ENCODE data around the gene CRYL1. TPM values are rescaled to one million over a fixed set of nuclear protein-coding genes. Genes with fewer than 3 reads are reported as not detected.

The CRYL1 gene
- total and polyA plus RNA-seq, 4 donors = 21.9 to 72.1 (median 35.4) TPM

DNA sequence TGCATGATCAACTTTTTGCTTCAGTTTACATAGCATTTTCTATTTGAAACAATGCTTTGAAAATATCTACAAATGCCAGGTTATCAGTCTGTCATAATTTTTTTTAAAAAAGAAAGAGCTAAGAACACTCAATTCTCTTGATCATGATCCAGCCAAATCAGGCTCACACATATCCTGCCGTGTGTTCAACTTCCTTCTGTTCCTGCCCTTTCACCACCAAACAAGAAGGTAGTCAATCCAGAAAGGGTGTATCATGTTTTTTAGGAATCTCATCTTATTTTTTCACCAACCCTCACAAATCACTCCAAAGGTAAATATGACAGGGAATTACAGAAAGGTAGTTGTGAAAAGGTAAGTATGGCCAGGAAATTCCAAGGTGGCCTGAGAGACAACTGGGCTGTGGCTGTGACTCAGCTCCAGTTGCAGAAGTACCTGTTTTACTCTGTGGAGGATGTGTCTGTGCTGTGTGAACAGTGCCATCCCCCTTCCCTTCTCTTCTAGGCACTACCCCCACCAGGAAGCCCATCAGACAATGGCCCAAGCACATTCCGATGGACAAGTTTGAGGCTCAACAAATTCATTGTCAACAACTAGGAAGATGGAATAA is 154.7 kb downstream of the CRYL1 start:
- H3K4me1 ChIP-seq (ENCODE audit: control insufficient read depth in 1 of 2, insufficient read depth in 2 of 2, low read length in 2 of 2) = no peaks in the 10 kb centered on the region
- H3K4me3 ChIP-seq (ENCODE audit: low read length in 2 of 2) = no peak overlapping the region
- intact Hi-C loops (cut with DNase I) = no loop called here
- H3K9me3 ChIP-seq (ENCODE audit: control insufficient read depth, low read length) = no peaks in the 10 kb centered on the region
- WGBS, 2 donors = 55 to 58% methylated on average over 2 of the region's 2 CpGs
- H3K27ac ChIP-seq (ENCODE audit: low read depth in 1 of 2, low read length in 2 of 2) = no peak overlapping the region
- H3K36me3 ChIP-seq (ENCODE audit: control insufficient read depth in 1 of 2, insufficient read depth in 2 of 2, low read length in 1 of 2) = no peaks in the 10 kb centered on the region
- ATAC-seq (ENCODE audit: low FRiP score) (no peak), DNase-seq (no peak)
- no peaks in the 10 kb centered on the region for H3K27me3 ChIP-seq (ENCODE audit: control insufficient read depth in 1 of 2, insufficient read depth in 2 of 2, low read length in 1 of 2)

DNA sequence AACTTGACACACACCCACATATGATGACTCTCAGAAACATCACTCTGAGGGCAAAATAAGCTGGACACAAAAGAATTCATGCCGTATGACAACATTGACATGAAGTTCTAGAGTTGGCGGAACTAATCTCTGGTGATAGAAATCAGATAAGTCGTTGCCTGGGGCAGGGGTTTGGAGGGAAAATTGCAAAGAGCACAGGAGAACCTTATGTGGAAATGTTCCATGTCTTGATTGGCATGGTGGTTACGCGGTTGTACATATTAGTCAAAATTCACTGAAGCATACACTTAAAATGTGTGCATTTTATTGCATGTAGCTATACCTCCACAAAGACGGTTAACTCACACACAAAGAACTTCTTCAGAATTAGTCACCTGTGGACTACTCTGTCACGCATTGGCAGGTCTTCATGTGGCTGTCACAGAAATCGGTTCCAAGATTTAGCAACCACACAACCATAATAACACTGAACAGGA is 155.7 kb downstream of the CRYL1 start:
- intact Hi-C loops (cut with DNase I) = no loop called here
- Histone ChIP-seq H3K36me3 (ENCODE audit: control insufficient read depth in 1 of 2, insufficient read depth in 2 of 2, low read length in 1 of 2) (no peaks in the 10 kb centered on the region), H3K27me3 (ENCODE audit: control insufficient read depth in 1 of 2, insufficient read depth in 2 of 2, low read length in 1 of 2) (no peaks in the 10 kb centered on the region), H3K9me3 (ENCODE audit: control insufficient read depth, low read length) (no peaks in the 10 kb centered on the region), H3K4me1 (ENCODE audit: control insufficient read depth in 1 of 2, insufficient read depth in 2 of 2, low read length in 2 of 2) (no peaks in the 10 kb centered on the region), H3K27ac (ENCODE audit: low read depth in 1 of 2, low read length in 2 of 2) (no peak overlapping the region), H3K4me3 (ENCODE audit: low read length in 2 of 2) (no peak overlapping the region)
- ATAC-seq (ENCODE audit: low FRiP score) = no peak
- 85 to 89% methylated on average over 8 of the region's 8 CpGs for WGBS, 2 donors
- DNase-seq = no peak

DNA sequence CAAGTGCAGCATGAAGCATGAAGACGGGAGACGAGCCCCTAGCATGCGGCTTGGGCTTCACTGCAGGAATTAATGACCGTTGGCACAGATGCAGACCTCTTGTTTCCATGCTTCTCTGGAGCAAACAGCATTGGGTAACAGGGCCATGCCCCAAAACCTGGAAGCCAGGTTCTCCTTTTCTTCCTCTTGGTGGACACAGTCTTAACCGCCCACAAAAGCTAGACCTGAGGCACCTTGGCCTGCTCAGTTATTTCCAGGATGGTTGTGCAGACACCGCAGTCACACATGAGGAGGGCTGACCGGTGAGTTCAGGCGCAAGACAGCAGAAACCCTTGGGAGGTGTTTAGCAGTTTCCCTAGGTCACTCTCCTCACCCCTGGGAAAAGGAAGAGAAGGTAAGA is 159.6 kb downstream of the CRYL1 start:
- DNase-seq = no peak
- ATAC-seq (ENCODE audit: low FRiP score) = no peak
- H3K27ac ChIP-seq (ENCODE audit: low read depth in 1 of 2, low read length in 2 of 2) = no peak overlapping the region
- H3K36me3 ChIP-seq (ENCODE audit: control insufficient read depth in 1 of 2, insufficient read depth in 2 of 2, low read length in 1 of 2) = no peaks in the 10 kb centered on the region
- H3K4me1 ChIP-seq (ENCODE audit: control insufficient read depth in 1 of 2, insufficient read depth in 2 of 2, low read length in 2 of 2) = no peaks in the 10 kb centered on the region
- no peak overlapping the region for H3K4me3 ChIP-seq (ENCODE audit: low read length in 2 of 2)
- no peaks in the 10 kb centered on the region for H3K27me3 ChIP-seq (ENCODE audit: control insufficient read depth in 1 of 2, insufficient read depth in 2 of 2, low read length in 1 of 2)
- intact Hi-C loops (cut with DNase I) = no loop called here
- no peaks in the 10 kb centered on the region for H3K9me3 ChIP-seq (ENCODE audit: control insufficient read depth, low read length)
- 85 to 88% methylated on average over 8 of the region's 8 CpGs for WGBS, 2 donors

- no peaks in the 10 kb centered on the region for H3K4me1 ChIP-seq (ENCODE audit: control insufficient read depth in 1 of 2, insufficient read depth in 2 of 2, low read length in 2 of 2)
- ATAC-seq (ENCODE audit: low FRiP score) = no peak
Observed at GRCh38 chr13:20363603-20364002, 162.1 kb downstream of the CRYL1 start.

DNA sequence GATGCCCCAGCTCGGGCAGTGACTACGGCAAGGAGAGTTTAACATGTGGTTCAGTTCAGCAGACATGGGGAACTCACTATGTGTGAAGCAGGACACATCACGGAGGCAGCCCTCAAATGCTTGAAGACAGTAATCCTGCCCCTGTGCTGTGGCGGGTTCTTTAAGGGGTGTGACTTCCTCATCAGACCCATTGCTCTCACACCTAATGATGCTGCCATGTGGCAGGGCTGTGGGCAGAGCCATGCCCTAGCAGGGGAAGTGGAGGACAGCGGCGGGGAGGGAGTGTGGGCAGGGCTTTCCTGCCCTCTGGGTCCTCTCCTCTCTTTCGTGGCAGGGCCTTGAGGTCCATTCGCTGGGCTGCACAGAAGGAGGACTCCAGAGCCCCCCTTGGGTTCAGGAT is 162.5 kb downstream of the CRYL1 start:
- Histone ChIP-seq H3K4me3 (ENCODE audit: low read length in 2 of 2) (no peak overlapping the region), H3K4me1 (ENCODE audit: control insufficient read depth in 1 of 2, insufficient read depth in 2 of 2, low read length in 2 of 2) (no peaks in the 10 kb centered on the region), H3K36me3 (ENCODE audit: control insufficient read depth in 1 of 2, insufficient read depth in 2 of 2, low read length in 1 of 2) (no peaks in the 10 kb centered on the region), H3K27ac (ENCODE audit: low read depth in 1 of 2, low read length in 2 of 2) (no peak overlapping the region), H3K9me3 (ENCODE audit: control insufficient read depth, low read length) (no peaks in the 10 kb centered on the region), H3K27me3 (ENCODE audit: control insufficient read depth in 1 of 2, insufficient read depth in 2 of 2, low read length in 1 of 2) (no peaks in the 10 kb centered on the region)
- no peak for DNase-seq
- no peak for ATAC-seq (ENCODE audit: low FRiP score)
- WGBS, 2 donors = 89 to 91% methylated on average over 8 of the region's 8 CpGs
- intact Hi-C loops (cut with DNase I) = no loop called here

More at GRCh38 chr13:20363603-20364002, 162.1 kb downstream of the CRYL1 start:
- Histone ChIP-seq H3K36me3 (ENCODE audit: control insufficient read depth in 1 of 2, insufficient read depth in 2 of 2, low read length in 1 of 2) (no peaks in the 10 kb centered on the region), H3K9me3 (ENCODE audit: control insufficient read depth, low read length) (no peaks in the 10 kb centered on the region), H3K4me3 (ENCODE audit: low read length in 2 of 2) (no peak overlapping the region), H3K27ac (ENCODE audit: low read depth in 1 of 2, low read length in 2 of 2) (no peak overlapping the region), H3K27me3 (ENCODE audit: control insufficient read depth in 1 of 2, insufficient read depth in 2 of 2, low read length in 1 of 2) (no peaks in the 10 kb centered on the region)
- 60 to 61% methylated on average over 7 of the region's 7 CpGs for WGBS, 2 donors
- intact Hi-C loops (cut with DNase I) = no loop called here
- DNase-seq = no peak

DNA sequence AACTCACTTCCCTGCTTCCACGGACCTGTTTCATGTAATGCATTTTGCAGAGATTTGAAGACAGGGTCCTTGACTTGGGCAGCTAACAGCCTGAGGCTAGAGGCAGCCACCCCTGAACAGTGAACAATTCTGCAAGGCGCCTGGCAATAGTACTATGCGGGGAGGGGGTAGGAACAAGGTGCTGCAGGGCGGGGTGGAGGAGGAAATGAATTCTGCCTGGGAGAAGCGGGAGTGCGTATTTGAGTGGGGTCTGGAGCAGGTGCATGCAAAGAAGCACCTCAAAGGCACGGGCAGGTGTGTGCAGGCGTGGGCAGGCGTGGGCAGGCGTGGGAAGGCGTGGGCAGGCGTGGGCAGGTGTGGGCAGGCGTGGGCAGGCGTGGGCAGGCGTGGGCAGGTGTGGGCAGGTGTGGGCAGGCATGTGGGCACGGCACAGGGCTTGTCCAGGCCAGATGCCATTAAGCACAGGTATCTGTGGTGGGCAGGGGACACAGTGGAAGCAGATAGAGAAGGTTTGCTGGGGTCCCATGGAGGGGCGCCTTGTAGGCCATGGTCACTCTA is 163.1 kb downstream of the CRYL1 start:
- Histone ChIP-seq H3K27me3 (ENCODE audit: control insufficient read depth in 1 of 2, insufficient read depth in 2 of 2, low read length in 1 of 2) (no peaks in the 10 kb centered on the region), H3K4me1 (ENCODE audit: control insufficient read depth in 1 of 2, insufficient read depth in 2 of 2, low read length in 2 of 2) (no peaks in the 10 kb centered on the region), H3K27ac (ENCODE audit: low read depth in 1 of 2, low read length in 2 of 2) (no peak overlapping the region), H3K9me3 (ENCODE audit: control insufficient read depth, low read length) (no peaks in the 10 kb centered on the region), H3K4me3 (ENCODE audit: low read length in 2 of 2) (no peak overlapping the region), H3K36me3 (ENCODE audit: control insufficient read depth in 1 of 2, insufficient read depth in 2 of 2, low read length in 1 of 2) (no peaks in the 10 kb centered on the region)
- ATAC-seq (ENCODE audit: low FRiP score) (no peak), DNase-seq (no peak)
- intact Hi-C loops (cut with DNase I) = no loop called here
- 80% methylated on average over 17 of the region's 17 CpGs for WGBS, 2 donors

DNA sequence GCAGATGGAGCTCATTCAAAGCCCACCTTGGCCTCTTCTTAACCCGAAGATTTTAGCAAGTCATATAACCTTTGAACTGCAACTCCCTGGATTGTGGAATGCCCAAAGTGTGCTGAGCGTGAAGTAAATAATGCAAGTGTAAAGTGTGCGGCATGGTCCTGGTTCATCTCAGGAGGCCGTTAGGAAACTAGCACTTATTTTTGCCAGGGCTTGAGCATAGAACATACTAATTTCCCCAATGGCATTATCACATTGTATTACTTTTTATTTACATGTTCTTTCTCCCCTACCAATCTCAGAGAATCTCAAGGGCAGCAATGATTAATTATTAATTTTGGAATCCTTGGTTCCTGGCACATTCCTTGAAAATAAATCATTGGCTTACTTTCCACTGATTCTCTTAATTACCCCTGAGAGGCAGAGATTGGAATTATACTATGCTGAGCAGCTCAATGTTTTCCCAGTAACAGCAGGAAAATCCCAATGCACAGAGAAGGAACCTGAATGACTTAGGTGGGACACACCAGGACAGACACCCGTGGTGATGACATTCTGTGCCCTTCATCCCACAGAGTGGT is 164.7 kb downstream of the CRYL1 start:
- intact Hi-C loops (cut with DNase I) = no loop called here
- ATAC-seq (ENCODE audit: low FRiP score) = no peak
- H3K36me3 ChIP-seq (ENCODE audit: control insufficient read depth in 1 of 2, insufficient read depth in 2 of 2, low read length in 1 of 2) = no peaks in the 10 kb centered on the region
- H3K9me3 ChIP-seq (ENCODE audit: control insufficient read depth, low read length) = no peaks in the 10 kb centered on the region
- no peak for DNase-seq
- 83 to 86% methylated on average over 5 of the region's 5 CpGs for WGBS, 2 donors
- no peak overlapping the region for H3K27ac ChIP-seq (ENCODE audit: low read depth in 1 of 2, low read length in 2 of 2)
- no peaks in the 10 kb centered on the region for H3K27me3 ChIP-seq (ENCODE audit: control insufficient read depth in 1 of 2, insufficient read depth in 2 of 2, low read length in 1 of 2)
- no peaks in the 10 kb centered on the region for H3K4me1 ChIP-seq (ENCODE audit: control insufficient read depth in 1 of 2, insufficient read depth in 2 of 2, low read length in 2 of 2)
- no peak overlapping the region for H3K4me3 ChIP-seq (ENCODE audit: low read length in 2 of 2)

- Histone ChIP-seq H3K9me3 (ENCODE audit: control insufficient read depth, low read length) (no peaks in the 10 kb centered on the region), H3K4me1 (ENCODE audit: control insufficient read depth in 1 of 2, insufficient read depth in 2 of 2, low read length in 2 of 2) (no peaks in the 10 kb centered on the region), H3K4me3 (ENCODE audit: low read length in 2 of 2) (no peak overlapping the region), H3K36me3 (ENCODE audit: control insufficient read depth in 1 of 2, insufficient read depth in 2 of 2, low read length in 1 of 2) (no peaks in the 10 kb centered on the region), H3K27ac (ENCODE audit: low read depth in 1 of 2, low read length in 2 of 2) (no peak overlapping the region), H3K27me3 (ENCODE audit: control insufficient read depth in 1 of 2, insufficient read depth in 2 of 2, low read length in 1 of 2) (no peaks in the 10 kb centered on the region)
- intact Hi-C loops (cut with DNase I) = no loop called here
- ATAC-seq (ENCODE audit: low FRiP score) = no peak
- no peak for DNase-seq
- WGBS, 2 donors = 23 to 29% methylated on average over 3 of the region's 3 CpGs
Observed at GRCh38 chr13:20360041-20360491, 165.6 kb downstream of the CRYL1 start.

- no peak overlapping the region for H3K27ac ChIP-seq (ENCODE audit: low read depth in 1 of 2, low read length in 2 of 2)
- intact Hi-C loops (cut with DNase I) = no loop called here
- no peaks in the 10 kb centered on the region for H3K4me1 ChIP-seq (ENCODE audit: control insufficient read depth in 1 of 2, insufficient read depth in 2 of 2, low read length in 2 of 2)
- WGBS, 2 donors = 84 to 87% methylated on average over 5 of the region's 5 CpGs
- H3K27me3 ChIP-seq (ENCODE audit: control insufficient read depth in 1 of 2, insufficient read depth in 2 of 2, low read length in 1 of 2) = no peaks in the 10 kb centered on the region
- DNase-seq (no peak), ATAC-seq (ENCODE audit: low FRiP score) (no peak)
- no peak overlapping the region for H3K4me3 ChIP-seq (ENCODE audit: low read length in 2 of 2)
- no peaks in the 10 kb centered on the region for H3K9me3 ChIP-seq (ENCODE audit: control insufficient read depth, low read length)
- no peaks in the 10 kb centered on the region for H3K36me3 ChIP-seq (ENCODE audit: control insufficient read depth in 1 of 2, insufficient read depth in 2 of 2, low read length in 1 of 2)
Observed at GRCh38 chr13:20359335-20359734, 166.3 kb downstream of the CRYL1 start.
